C4-2B (cell line): ENCODE results near the gene ATXN1.

ENCODE experiments used
- H3K27ac ChIP-seq: fragments of 450-650 bp; 2 replicates; pipeline ENCODE4 v1.5.1; 2017
- CTCF ChIP-seq: fragments of 450-650 bp; conservative IDR thresholded peaks from 2 replicates; pipeline ENCODE4 v1.5.1; 2017; ENCODE audit warnings: mild to moderate bottlenecking
- ZFX ChIP-seq: fragments of 450-650 bp; IDR thresholded peaks from 2 replicates; pipeline ENCODE4 v1.6.1; 2017

The ATXN1 gene

GRCh38 chr6:16249971-16250370 lies 511.3 kb downstream of the ATXN1 start:
- TF ChIP-seq CTCF (no peak), ZFX (no peak)
- no peak overlapping the region for H3K27ac ChIP-seq
